Tibial nerve (tissue), 4 donors: Measurements from ENCODE around the gene ASTN2.

Experiments
- CTCF ChIP-seq, 5 experiments: fragments of 200-600 bp in 3 of 5; fragments of 450-650 bp in 2 of 5; sonication (generic) in 3 of 5; IDR thresholded peaks; one replicate each; pipeline ENCODE4 v1.5.1; 2016 to 2019; ENCODE audit warnings: antibody characterized with exemption in 5 of 5, mild to moderate bottlenecking in 3 of 5, moderate library complexity in 2 of 5
- EP300 ChIP-seq, 2 donors: sonication (generic); formaldehyde crosslinking; IDR thresholded peaks; one replicate each; pipeline ENCODE4 v1.6.1; 2017; ENCODE audit warnings: antibody characterized with exemption in 2 of 2, mild to moderate bottlenecking in 1 of 2
- POLR2A ChIP-seq, 2 donors: fragments of 450-650 bp; IDR thresholded peaks; one replicate each; pipeline ENCODE4 v1.6.1; 2017; ENCODE audit warnings: antibody characterized with exemption in 2 of 2, mild to moderate bottlenecking in 2 of 2, moderate library complexity in 2 of 2

GRCh38 chr9:117116084-117116483, 298.8 kb downstream of the ASTN2 start:
- TF ChIP-seq EP300 (IDR thresholded peaks at IDR 0.05) (no peak), POLR2A (IDR thresholded peaks at IDR 0.05) (no peak), CTCF (IDR thresholded peaks at IDR 0.05) (no peak)
